ENCODE results near the gene VN1R5.

DNA sequence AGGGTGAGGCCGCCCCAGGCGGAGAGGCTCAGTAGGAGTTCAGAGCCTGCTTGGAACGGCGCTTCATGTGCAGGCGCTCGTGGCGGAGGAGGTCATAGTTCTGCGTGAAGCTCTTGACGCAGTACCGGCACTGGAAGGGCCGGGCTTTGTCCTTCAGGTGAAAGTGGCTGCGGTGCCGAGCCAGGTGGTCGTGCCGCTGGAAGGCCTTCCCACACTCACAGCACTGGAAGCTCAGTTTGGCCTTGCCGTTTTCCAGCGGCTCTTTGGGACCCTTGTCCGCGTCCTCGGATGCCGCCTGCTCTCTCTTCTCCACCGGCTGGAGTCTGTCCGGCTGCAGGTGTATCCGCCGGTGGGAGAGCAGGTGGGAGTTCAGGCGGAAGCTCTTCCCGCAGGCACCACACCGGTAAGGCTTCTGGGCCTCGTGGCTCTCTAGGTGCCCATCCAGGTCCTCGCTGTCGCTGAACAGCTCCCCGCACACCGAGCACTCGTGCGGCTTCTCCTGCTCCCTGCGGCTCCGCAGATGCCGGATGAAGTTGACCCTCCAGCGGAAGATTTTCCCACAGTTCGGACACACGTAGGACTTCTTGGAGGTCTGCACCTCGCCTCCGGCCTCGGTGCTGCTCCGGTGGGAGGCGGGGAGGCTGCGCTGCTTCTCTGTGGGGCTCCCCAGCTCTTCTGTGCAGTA, 44.8 kb downstream of the VN1R5 start:
- TF ChIP-seq, protein P1, sequence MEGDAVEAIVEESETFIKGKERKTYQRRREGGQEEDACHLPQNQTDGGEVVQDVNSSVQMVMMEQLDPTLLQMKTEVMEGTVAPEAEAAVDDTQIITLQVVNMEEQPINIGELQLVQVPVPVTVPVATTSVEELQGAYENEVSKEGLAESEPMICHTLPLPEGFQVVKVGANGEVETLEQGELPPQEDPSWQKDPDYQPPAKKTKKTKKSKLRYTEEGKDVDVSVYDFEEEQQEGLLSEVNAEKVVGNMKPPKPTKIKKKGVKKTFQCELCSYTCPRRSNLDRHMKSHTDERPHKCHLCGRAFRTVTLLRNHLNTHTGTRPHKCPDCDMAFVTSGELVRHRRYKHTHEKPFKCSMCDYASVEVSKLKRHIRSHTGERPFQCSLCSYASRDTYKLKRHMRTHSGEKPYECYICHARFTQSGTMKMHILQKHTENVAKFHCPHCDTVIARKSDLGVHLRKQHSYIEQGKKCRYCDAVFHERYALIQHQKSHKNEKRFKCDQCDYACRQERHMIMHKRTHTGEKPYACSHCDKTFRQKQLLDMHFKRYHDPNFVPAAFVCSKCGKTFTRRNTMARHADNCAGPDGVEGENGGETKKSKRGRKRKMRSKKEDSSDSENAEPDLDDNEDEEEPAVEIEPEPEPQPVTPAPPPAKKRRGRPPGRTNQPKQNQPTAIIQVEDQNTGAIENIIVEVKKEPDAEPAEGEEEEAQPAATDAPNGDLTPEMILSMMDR (IDR thresholded peaks at IDR 0.05 in 8 of 11, conservative IDR thresholded peaks at IDR 0.05 in 3 of 11), result no peak
- no peak for TF ChIP-seq POLR2A (IDR thresholded peaks at IDR 0.05)
- peak in 1 of 3 donors; percentile 41 for TF ChIP-seq POLR2AphosphoS5 (IDR thresholded peaks at IDR 0.05)
